ENCODE results near the gene URM1. TPM values are rescaled to one million over a fixed set of nuclear protein-coding genes. Genes with fewer than 3 reads are reported as not detected.
A peak's percentile ranks its signal among the peaks of the same experiment; 100 is the strongest.

Gene URM1
- total RNA-seq, 1 donor from 2014 or later: 10.3 TPM

DNA sequence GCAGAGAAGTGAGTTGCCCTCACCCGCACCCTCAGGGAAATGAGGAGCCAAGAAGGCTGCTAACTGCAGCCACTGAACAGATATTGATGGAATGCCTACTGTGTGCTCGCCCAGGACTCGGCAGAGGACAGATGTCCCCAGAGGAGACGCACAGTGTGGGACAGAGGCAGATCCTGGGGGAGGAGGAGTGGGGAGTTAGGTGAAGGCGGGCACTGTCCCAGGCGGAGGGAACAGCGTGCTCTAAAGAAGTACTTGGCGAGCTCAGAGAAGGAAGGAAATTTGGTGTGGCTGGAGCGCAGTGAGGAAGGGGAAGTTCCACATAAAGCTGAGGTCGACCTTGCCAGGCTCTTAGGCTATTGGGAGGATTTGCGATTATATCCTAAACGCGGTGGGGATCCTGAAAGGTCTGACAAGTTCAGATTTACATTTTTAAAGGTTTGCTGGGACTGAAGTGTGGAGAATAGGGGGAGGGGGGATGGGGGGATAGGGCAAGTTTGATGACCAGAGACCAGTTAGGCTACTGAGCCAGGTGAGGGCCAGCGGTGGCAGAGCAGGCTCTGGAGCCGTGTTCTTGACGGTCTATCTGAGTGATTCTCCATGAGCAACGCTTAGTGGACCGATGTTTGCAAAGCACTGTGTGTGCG, 25.9 kb downstream of the URM1 start:
- no peak overlapping the region for H3K9ac ChIP-seq

DNA sequence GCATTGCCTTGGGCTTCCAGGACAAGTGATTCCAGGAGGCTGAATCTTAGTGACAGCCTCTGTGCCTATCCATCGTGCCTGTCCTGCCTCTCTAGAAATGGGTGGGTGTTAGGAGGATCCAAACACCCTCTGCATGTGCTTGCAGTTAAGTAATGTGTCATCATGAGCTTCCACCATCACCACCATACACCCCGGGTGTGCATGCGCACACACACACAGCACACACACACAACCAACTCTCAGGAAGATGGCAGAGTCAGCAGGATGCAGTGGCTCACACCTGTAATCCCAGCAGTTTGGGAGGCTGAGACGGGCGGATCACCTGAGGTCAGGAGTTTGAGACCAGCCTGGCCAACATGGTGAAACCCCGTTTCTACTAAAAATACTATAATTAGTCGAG, 26.7 kb downstream of the URM1 start:
- no peak overlapping the region for H2AFZ ChIP-seq (replicated peaks)
- H3K9ac ChIP-seq: no peak overlapping the region
- Mint-ChIP-seq H3K4me1 (peaks cover 31% of the 10 kb centered on the region), H3K9me3 (peaks cover 2% of the 10 kb centered on the region), H3K27me3 (ENCODE audit: insufficient read depth, low read depth) (peaks cover 52% of the 10 kb centered on the region), H3K4me3 (peak overlapping the region; percentile 77), H3K27ac (peak overlapping the region; percentile 90), H3K36me3 (no peaks in the 10 kb centered on the region)
- no peaks in the 10 kb centered on the region for H3K36me3 ChIP-seq
- H3K27ac ChIP-seq: no peak overlapping the region
- no peak for TF ChIP-seq EZH2 (IDR thresholded peaks at IDR 0.05)
- TF ChIP-seq EZH2phosphoT487 (IDR thresholded peaks at IDR 0.05): no peak
- TF ChIP-seq, protein P1, sequence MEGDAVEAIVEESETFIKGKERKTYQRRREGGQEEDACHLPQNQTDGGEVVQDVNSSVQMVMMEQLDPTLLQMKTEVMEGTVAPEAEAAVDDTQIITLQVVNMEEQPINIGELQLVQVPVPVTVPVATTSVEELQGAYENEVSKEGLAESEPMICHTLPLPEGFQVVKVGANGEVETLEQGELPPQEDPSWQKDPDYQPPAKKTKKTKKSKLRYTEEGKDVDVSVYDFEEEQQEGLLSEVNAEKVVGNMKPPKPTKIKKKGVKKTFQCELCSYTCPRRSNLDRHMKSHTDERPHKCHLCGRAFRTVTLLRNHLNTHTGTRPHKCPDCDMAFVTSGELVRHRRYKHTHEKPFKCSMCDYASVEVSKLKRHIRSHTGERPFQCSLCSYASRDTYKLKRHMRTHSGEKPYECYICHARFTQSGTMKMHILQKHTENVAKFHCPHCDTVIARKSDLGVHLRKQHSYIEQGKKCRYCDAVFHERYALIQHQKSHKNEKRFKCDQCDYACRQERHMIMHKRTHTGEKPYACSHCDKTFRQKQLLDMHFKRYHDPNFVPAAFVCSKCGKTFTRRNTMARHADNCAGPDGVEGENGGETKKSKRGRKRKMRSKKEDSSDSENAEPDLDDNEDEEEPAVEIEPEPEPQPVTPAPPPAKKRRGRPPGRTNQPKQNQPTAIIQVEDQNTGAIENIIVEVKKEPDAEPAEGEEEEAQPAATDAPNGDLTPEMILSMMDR (IDR thresholded peaks at IDR 0.05): no peak
- peaks cover 36% of the 10 kb centered on the region for H3F3A ChIP-seq (ENCODE audit: low read depth)
- H3K79me2 ChIP-seq (ENCODE audit: low read depth): no peaks in the 10 kb centered on the region
- H3K4me1 ChIP-seq: peaks cover 9% of the 10 kb centered on the region
- H3K4me3 ChIP-seq: no peak overlapping the region
- no peak overlapping the region for H3K4me2 ChIP-seq
- peaks cover 65% of the 10 kb centered on the region for H4K20me1 ChIP-seq (ENCODE audit: low read depth)
- DNase-seq (ENCODE audit: low spot score): no peak
- peaks cover 100% of the 10 kb centered on the region for H3K27me3 ChIP-seq
- H3K9me3 ChIP-seq (ENCODE audit: low read depth): no peaks in the 10 kb centered on the region

More for the DNA sequence above, 25.9 kb downstream of the URM1 start:
- Mint-ChIP-seq H3K9me3 (peaks cover 2% of the 10 kb centered on the region), H3K27me3 (ENCODE audit: insufficient read depth, low read depth) (peaks cover 49% of the 10 kb centered on the region), H3K4me3 (peak overlapping the region; percentile 51), H3K36me3 (peaks cover 2% of the 10 kb centered on the region), H3K27ac (peak overlapping the region; percentile 90), H3K4me1 (peaks cover 30% of the 10 kb centered on the region)
- TF ChIP-seq EZH2phosphoT487 (IDR thresholded peaks at IDR 0.05) (no peak), EZH2 (IDR thresholded peaks at IDR 0.05) (peak; percentile 82)
- TF ChIP-seq, protein P1 (IDR thresholded peaks at IDR 0.05): no peak
- DNase-seq (ENCODE audit: low spot score): peak; percentile 33
- Histone ChIP-seq H3F3A (ENCODE audit: low read depth) (peaks cover 43% of the 10 kb centered on the region), H3K4me2 (no peak overlapping the region), H3K79me2 (ENCODE audit: low read depth) (no peaks in the 10 kb centered on the region), H3K9me3 (ENCODE audit: low read depth) (no peaks in the 10 kb centered on the region), H3K4me3 (no peak overlapping the region), H3K27me3 (peaks cover 100% of the 10 kb centered on the region), H3K27ac (no peak overlapping the region), H2AFZ (replicated peaks) (no peak overlapping the region), H3K4me1 (peaks cover 17% of the 10 kb centered on the region), H4K20me1 (ENCODE audit: low read depth) (peaks cover 72% of the 10 kb centered on the region), H3K36me3 (no peaks in the 10 kb centered on the region)

GRCh38 chr9:128399861-128400260, 28.7 kb downstream of the URM1 start:
- H3K27me3 Mint-ChIP-seq (ENCODE audit: insufficient read depth, low read depth): peaks cover 43% of the 10 kb centered on the region
- peaks cover 30% of the 10 kb centered on the region for H3K4me1 Mint-ChIP-seq
- H3K9me3 Mint-ChIP-seq: peaks cover 2% of the 10 kb centered on the region
- Histone ChIP-seq H3K27me3 (peaks cover 100% of the 10 kb centered on the region), H3K4me3 (no peak overlapping the region), H4K20me1 (ENCODE audit: low read depth) (peaks cover 53% of the 10 kb centered on the region), H3F3A (ENCODE audit: low read depth) (peaks cover 17% of the 10 kb centered on the region), H3K36me3 (no peaks in the 10 kb centered on the region), H3K4me1 (no peaks in the 10 kb centered on the region), H3K79me2 (ENCODE audit: low read depth) (no peaks in the 10 kb centered on the region), H3K9me3 (ENCODE audit: low read depth) (no peaks in the 10 kb centered on the region), H3K27ac (no peak overlapping the region), H3K4me2 (no peak overlapping the region), H3K9ac (no peak overlapping the region), H2AFZ (replicated peaks) (no peak overlapping the region)
- no peaks in the 10 kb centered on the region for H3K36me3 Mint-ChIP-seq
- H3K27ac Mint-ChIP-seq: no peak overlapping the region
- TF ChIP-seq EZH2phosphoT487 (IDR thresholded peaks at IDR 0.05): no peak
- no peak for TF ChIP-seq EZH2 (IDR thresholded peaks at IDR 0.05)
- TF ChIP-seq, protein P1 (IDR thresholded peaks at IDR 0.05): no peak
- DNase-seq (ENCODE audit: low spot score): no peak
- no peak overlapping the region for H3K4me3 Mint-ChIP-seq
